HEK293 (cell line): ENCODE results near the gene RAET1L.
"Not testable (repeated sequence)": the region's sequence is repeated elsewhere in the genome, so short reads cannot be mapped to it uniquely, and the experiment has no call there.

Experiments
- CTCF ChIA-PET: fragments of 350-600 bp; formaldehyde crosslinking; extraction: SDS; loops from one replicate; lab custom pipeline; 2021; ENCODE audit warnings: antibody characterized with exemption; lab: Yijun Ruan, JAX
- POLR2A ChIA-PET: fragments of 300-600 bp; formaldehyde crosslinking; extraction: SDS; loops from one replicate; lab custom pipeline; 2020; ENCODE audit warnings: antibody characterized with exemption, inconsistent platforms; lab: Yijun Ruan, JAX
- H3K27ac ChIP-seq: fragments of 200-500 bp; sonication (Bioruptor generic); 2 replicates; pipeline ENCODE4 v1.5.1; 2014; ENCODE audit warnings: low read depth, low read length, control low read depth, inconsistent platforms; ENCODE audit errors: extremely low read depth
- H3K36me3 ChIP-seq, 2 experiments: fragments of 200-500 bp in 1 of 2; sonication (Bioruptor generic) in 1 of 2; 1 replicate in 1 of 2; 2 replicates in 1 of 2; pipeline ENCODE4 v1.5.1; 2014 to 2017; ENCODE audit warnings: inconsistent platforms in 2 of 2, low read length in 2 of 2; ENCODE audit not compliant: control insufficient read depth in 2 of 2, insufficient read depth in 1 of 2
- H3K4me1 ChIP-seq: fragments of 200-500 bp; sonication (Bioruptor generic); 2 replicates; pipeline ENCODE4 v1.5.1; 2014; ENCODE audit warnings: mild to moderate bottlenecking, low read length, inconsistent platforms; ENCODE audit not compliant: control insufficient read depth, insufficient read depth
- H3K4me3 ChIP-seq: 2 replicates; pipeline ENCODE4 v1.5.1; 2011; ENCODE audit warnings: low read depth, mild to moderate bottlenecking, control low read depth, low read length, moderate library complexity
- H3K9me3 ChIP-seq: fragments of 200-500 bp; sonication (Bioruptor generic); 2 replicates; pipeline ENCODE4 v1.5.1; 2014; ENCODE audit warnings: low read depth, low read length, inconsistent platforms; ENCODE audit not compliant: control insufficient read depth, insufficient read depth
- KLF1 ChIP-seq: fragments of 450-650 bp; formaldehyde crosslinking; IDR thresholded peaks from 2 replicates; pipeline ENCODE4 v1.5.1; 2016; ENCODE audit warnings: missing biosample characterization, missing genetic modification characterization
- WT1 ChIP-seq: fragments of 450-650 bp; formaldehyde crosslinking; IDR thresholded peaks from 2 replicates; pipeline ENCODE4 v1.5.1; 2016; ENCODE audit warnings: missing biosample characterization, missing genetic modification characterization
- ZEB2 ChIP-seq: fragments of 450-650 bp; formaldehyde crosslinking; IDR thresholded peaks from 2 replicates; pipeline ENCODE4 v1.5.1; 2016; ENCODE audit warnings: missing biosample characterization, missing genetic modification characterization
- ZNF112 ChIP-seq: fragments of 450-650 bp; formaldehyde crosslinking; IDR thresholded peaks from 2 replicates; pipeline ENCODE4 v1.5.0; 2017; ENCODE audit warnings: missing biosample characterization, missing genetic modification characterization
- ZNF175 ChIP-seq: fragments of 450-650 bp; formaldehyde crosslinking; IDR thresholded peaks from 2 replicates; pipeline ENCODE4 v1.5.1; 2016; ENCODE audit warnings: missing biosample characterization, missing genetic modification characterization
- ZNF366 ChIP-seq: fragments of 450-650 bp; formaldehyde crosslinking; conservative IDR thresholded peaks from 2 replicates; pipeline ENCODE4 v1.5.1; 2016; ENCODE audit warnings: missing biosample characterization, missing genetic modification characterization
- ZNF416 ChIP-seq: fragments of 450-650 bp; formaldehyde crosslinking; IDR thresholded peaks from 2 replicates; pipeline ENCODE4 v1.5.1; 2016; ENCODE audit warnings: missing biosample characterization, missing genetic modification characterization
- ZNF514 ChIP-seq: fragments of 450-650 bp; formaldehyde crosslinking; IDR thresholded peaks from 2 replicates; pipeline ENCODE4 v1.5.1; 2016; ENCODE audit warnings: missing biosample characterization, missing genetic modification characterization
- ZNF792 ChIP-seq: fragments of 450-650 bp; formaldehyde crosslinking; IDR thresholded peaks from 2 replicates; pipeline ENCODE4 v1.5.1; 2016; ENCODE audit warnings: missing biosample characterization, missing genetic modification characterization
- TF ChIP-seq, protein P1 (sequence below): fragments of 450-650 bp; formaldehyde crosslinking; IDR thresholded peaks from 2 replicates; pipeline ENCODE4 v1.5.1; 2016; ENCODE audit warnings: missing biosample characterization, missing genetic modification characterization, borderline replicate concordance
- TF ChIP-seq, protein P2 (sequence below): fragments of 450-650 bp; formaldehyde crosslinking; IDR thresholded peaks from 2 replicates; pipeline ENCODE4 v1.5.1; 2017; ENCODE audit warnings: missing biosample characterization, missing genetic modification characterization
- TF ChIP-seq, protein P3 (sequence below): fragments of 450-650 bp; formaldehyde crosslinking; IDR thresholded peaks from 2 replicates; pipeline ENCODE4 v1.5.1; 2016; ENCODE audit warnings: missing biosample characterization, missing genetic modification characterization
- TF ChIP-seq, protein P4 (sequence below): fragments of 450-650 bp; formaldehyde crosslinking; IDR thresholded peaks from 2 replicates; pipeline ENCODE4 v1.5.1; 2016; ENCODE audit warnings: missing biosample characterization, missing genetic modification characterization

The RAET1L gene, protein sequence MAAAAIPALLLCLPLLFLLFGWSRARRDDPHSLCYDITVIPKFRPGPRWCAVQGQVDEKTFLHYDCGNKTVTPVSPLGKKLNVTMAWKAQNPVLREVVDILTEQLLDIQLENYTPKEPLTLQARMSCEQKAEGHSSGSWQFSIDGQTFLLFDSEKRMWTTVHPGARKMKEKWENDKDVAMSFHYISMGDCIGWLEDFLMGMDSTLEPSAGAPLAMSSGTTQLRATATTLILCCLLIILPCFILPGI

DNA sequence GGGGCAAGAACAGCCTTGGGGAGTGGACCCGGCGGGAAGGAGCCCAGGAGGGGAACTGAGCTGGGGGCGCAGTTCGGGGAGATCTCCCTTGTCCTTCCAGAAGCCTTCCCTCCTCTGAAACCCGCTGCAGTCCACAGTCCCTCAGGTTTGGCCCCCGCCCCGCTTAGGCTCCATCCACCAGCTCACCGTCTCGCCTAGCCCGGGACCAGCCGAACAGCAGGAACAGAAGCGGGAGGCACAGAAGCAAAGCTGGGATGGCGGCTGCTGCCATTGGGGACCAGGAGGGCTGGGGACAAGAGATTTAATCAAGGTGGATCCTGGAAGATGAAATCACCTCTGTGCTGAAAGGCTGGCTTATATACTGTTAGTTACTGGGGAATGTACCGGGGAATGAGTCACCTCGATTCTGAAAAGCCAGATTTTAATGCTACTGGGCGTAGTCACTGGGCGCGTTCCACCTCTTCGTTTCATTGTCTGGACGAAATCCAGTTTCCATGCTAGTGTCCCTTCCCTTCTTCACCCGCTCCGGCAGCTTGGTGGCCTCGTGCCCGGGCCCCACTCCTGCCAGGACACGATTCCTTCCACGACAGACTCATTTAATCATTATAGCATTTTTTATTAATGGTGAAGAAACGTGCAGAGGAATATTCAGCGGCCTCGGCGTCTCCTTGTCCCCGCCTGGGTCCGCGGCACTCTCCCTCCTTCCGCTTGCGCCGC, at the start of gene RAET1L:
Gene RAET1L (minus strand): TSS at position 332 of the 717 bp plus-strand sequence. CDS start 61 bp downstream, at position 271.
- Histone ChIP-seq H3K36me3 (no peaks in the 10 kb centered on the region), H3K27ac (no peak within 1 kb of the TSS), H3K4me1 (no peaks in the 10 kb centered on the region), H3K9me3 (no peaks in the 10 kb centered on the region), H3K4me3 (peak within 1 kb of the TSS; percentile 24)
- TF ChIP-seq, protein P1, sequence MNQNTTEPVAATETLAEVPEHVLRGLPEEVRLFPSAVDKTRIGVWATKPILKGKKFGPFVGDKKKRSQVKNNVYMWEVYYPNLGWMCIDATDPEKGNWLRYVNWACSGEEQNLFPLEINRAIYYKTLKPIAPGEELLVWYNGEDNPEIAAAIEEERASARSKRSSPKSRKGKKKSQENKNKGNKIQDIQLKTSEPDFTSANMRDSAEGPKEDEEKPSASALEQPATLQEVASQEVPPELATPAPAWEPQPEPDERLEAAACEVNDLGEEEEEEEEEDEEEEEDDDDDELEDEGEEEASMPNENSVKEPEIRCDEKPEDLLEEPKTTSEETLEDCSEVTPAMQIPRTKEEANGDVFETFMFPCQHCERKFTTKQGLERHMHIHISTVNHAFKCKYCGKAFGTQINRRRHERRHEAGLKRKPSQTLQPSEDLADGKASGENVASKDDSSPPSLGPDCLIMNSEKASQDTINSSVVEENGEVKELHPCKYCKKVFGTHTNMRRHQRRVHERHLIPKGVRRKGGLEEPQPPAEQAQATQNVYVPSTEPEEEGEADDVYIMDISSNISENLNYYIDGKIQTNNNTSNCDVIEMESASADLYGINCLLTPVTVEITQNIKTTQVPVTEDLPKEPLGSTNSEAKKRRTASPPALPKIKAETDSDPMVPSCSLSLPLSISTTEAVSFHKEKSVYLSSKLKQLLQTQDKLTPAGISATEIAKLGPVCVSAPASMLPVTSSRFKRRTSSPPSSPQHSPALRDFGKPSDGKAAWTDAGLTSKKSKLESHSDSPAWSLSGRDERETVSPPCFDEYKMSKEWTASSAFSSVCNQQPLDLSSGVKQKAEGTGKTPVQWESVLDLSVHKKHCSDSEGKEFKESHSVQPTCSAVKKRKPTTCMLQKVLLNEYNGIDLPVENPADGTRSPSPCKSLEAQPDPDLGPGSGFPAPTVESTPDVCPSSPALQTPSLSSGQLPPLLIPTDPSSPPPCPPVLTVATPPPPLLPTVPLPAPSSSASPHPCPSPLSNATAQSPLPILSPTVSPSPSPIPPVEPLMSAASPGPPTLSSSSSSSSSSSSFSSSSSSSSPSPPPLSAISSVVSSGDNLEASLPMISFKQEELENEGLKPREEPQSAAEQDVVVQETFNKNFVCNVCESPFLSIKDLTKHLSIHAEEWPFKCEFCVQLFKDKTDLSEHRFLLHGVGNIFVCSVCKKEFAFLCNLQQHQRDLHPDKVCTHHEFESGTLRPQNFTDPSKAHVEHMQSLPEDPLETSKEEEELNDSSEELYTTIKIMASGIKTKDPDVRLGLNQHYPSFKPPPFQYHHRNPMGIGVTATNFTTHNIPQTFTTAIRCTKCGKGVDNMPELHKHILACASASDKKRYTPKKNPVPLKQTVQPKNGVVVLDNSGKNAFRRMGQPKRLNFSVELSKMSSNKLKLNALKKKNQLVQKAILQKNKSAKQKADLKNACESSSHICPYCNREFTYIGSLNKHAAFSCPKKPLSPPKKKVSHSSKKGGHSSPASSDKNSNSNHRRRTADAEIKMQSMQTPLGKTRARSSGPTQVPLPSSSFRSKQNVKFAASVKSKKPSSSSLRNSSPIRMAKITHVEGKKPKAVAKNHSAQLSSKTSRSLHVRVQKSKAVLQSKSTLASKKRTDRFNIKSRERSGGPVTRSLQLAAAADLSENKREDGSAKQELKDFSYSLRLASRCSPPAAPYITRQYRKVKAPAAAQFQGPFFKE (tag by site-specific recombination), result no peak
- TF ChIP-seq ZNF416 (tag by site-specific recombination) (no peak), ZNF792 (tag by site-specific recombination) (no peak), ZNF112 (tag by site-specific recombination) (no peak), KLF1 (tag by site-specific recombination) (peak; percentile 71), WT1 (tag by site-specific recombination) (no peak), ZNF175 (no peak), ZNF514 (tag by site-specific recombination) (no peak)
- TF ChIP-seq, protein P2, sequence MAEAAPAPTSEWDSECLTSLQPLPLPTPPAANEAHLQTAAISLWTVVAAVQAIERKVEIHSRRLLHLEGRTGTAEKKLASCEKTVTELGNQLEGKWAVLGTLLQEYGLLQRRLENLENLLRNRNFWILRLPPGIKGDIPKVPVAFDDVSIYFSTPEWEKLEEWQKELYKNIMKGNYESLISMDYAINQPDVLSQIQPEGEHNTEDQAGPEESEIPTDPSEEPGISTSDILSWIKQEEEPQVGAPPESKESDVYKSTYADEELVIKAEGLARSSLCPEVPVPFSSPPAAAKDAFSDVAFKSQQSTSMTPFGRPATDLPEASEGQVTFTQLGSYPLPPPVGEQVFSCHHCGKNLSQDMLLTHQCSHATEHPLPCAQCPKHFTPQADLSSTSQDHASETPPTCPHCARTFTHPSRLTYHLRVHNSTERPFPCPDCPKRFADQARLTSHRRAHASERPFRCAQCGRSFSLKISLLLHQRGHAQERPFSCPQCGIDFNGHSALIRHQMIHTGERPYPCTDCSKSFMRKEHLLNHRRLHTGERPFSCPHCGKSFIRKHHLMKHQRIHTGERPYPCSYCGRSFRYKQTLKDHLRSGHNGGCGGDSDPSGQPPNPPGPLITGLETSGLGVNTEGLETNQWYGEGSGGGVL (tag by site-specific recombination), result no peak
- TF ChIP-seq, protein P3, sequence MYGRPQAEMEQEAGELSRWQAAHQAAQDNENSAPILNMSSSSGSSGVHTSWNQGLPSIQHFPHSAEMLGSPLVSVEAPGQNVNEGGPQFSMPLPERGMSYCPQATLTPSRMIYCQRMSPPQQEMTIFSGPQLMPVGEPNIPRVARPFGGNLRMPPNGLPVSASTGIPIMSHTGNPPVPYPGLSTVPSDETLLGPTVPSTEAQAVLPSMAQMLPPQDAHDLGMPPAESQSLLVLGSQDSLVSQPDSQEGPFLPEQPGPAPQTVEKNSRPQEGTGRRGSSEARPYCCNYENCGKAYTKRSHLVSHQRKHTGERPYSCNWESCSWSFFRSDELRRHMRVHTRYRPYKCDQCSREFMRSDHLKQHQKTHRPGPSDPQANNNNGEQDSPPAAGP, result peak; percentile 54; the same call in 1 of the 2 replicates
- TF ChIP-seq, protein P4, sequence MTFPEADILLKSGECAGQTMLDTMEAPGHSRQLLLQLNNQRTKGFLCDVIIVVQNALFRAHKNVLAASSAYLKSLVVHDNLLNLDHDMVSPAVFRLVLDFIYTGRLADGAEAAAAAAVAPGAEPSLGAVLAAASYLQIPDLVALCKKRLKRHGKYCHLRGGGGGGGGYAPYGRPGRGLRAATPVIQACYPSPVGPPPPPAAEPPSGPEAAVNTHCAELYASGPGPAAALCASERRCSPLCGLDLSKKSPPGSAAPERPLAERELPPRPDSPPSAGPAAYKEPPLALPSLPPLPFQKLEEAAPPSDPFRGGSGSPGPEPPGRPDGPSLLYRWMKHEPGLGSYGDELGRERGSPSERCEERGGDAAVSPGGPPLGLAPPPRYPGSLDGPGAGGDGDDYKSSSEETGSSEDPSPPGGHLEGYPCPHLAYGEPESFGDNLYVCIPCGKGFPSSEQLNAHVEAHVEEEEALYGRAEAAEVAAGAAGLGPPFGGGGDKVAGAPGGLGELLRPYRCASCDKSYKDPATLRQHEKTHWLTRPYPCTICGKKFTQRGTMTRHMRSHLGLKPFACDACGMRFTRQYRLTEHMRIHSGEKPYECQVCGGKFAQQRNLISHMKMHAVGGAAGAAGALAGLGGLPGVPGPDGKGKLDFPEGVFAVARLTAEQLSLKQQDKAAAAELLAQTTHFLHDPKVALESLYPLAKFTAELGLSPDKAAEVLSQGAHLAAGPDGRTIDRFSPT, result no peak
- POLR2A ChIA-PET, result no interaction called here
- CTCF ChIA-PET, result interaction anchor here (1.3 to 2.2 kb wide), 3 partner anchors 9 to 370 kb away, joined by 3 to 11 read pairs (median 5); no protein-coding TSS in a partner anchor

DNA sequence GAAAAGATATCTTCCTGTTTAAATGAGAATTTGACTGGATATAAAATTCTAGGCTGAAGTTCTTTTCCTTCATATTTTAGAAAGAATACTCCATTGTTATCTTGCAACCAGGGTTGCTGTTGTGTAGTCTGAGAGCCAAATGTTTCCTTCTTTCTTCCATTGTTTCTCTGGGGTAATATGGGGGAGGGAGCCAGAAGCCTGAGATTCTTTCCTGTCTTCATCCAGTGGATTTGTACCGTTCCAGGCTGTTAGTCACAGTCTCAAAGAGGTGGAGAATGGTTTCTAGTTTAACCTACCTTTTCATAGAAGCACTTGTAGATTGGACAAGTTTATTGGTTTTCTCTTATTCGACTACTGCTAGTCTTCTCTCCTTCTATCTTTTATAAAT, 49.7 kb upstream of the RAET1L start:
- Histone ChIP-seq H3K9me3 (no peaks in the 10 kb centered on the region), H3K4me1 (peaks cover 20% of the 10 kb centered on the region), H3K36me3 (no peaks in the 10 kb centered on the region), H3K27ac (no peak overlapping the region)
- POLR2A ChIA-PET, result no interaction called here
- CTCF ChIA-PET, result interaction anchor here (0.6 to 1.7 kb wide), 8 partner anchors 9 to 262 kb away, joined by 3 to 9 read pairs (median 3); no protein-coding TSS in a partner anchor
- TF ChIP-seq ZEB2 (tag by site-specific recombination) (no peak), ZNF366 (tag by site-specific recombination) (0 out of 2 replicates have a peak, but pooled peaks have one; percentile 7)
- TF ChIP-seq, all 188 proteins: peak for 1
- H3K4me3 ChIP-seq, result no peak overlapping the region

DNA sequence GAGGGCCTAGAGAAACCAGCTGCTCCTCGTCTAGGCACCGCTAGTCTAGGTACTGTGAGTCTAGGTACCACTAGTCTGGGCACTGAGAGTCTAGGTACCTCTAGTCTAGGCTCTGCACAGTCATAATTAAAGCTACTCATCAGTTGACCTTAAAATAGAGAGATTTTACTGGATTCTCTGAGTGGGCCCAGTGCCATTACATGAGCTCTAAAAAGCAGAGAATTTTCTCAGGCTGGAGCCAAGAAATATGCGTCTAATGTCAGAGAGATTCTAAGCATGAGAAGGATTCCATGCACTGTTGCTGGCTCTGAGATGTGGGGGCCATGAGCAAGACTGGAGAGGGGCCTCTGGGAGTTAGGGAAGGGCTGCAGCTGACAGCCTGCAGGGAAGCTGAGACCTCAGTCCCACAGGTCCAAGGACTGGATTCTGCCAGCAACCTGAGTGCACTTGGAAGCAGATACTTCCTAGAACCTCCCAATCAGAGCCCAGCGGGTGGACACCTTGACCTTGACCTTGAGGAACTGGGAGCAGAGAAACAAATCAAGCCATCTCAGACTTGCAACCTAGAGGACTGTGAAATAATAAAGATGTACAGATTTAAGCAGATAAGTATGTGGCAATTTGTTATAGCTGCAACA, 49.2 kb upstream of the RAET1L start:
- H3K36me3 ChIP-seq, H3K4me3 ChIP-seq, H3K27ac ChIP-seq, POLR2A ChIA-PET, H3K9me3 ChIP-seq: not testable (repeated sequence)
- CTCF ChIA-PET, result interaction anchor here (0.6 to 1.7 kb wide), 9 partner anchors 8 to 620 kb away, joined by 3 to 6 read pairs (median 4); no protein-coding TSS in a partner anchor
- H3K4me1 ChIP-seq, result peaks cover 19% of the 10 kb centered on the region
